IMR-90 (cell line): ENCODE measurements around the gene SNX30.

ENCODE experiments used
- BHLHE40 ChIP-seq: fragments of 150-350 bp; IDR thresholded peaks from 2 replicates; pipeline ENCODE4 v1.6.1; 2016; ENCODE audit warnings: mild to moderate bottlenecking, low read depth, low read length
- MXI1 ChIP-seq: IDR thresholded peaks from 2 replicates; pipeline ENCODE4 v1.6.1; 2012; ENCODE audit warnings: low read depth, mild to moderate bottlenecking, low read length, moderate library complexity, borderline replicate concordance
- NFE2L2 ChIP-seq: fragments of 150-350 bp; IDR thresholded peaks from 2 replicates; pipeline ENCODE4 v1.6.1; 2016; ENCODE audit warnings: low read depth, mild to moderate bottlenecking, low read length
- POLR2A ChIP-seq: IDR thresholded peaks from 2 replicates; pipeline ENCODE4 v1.6.1; 2012; ENCODE audit warnings: mild to moderate bottlenecking, low read depth, low read length
- RFX5 ChIP-seq: IDR thresholded peaks from 2 replicates; pipeline ENCODE4 v1.8.0; 2012; ENCODE audit warnings: low read depth, mild to moderate bottlenecking, low read length, moderate library complexity
- USF2 ChIP-seq: fragments of 150-350 bp; IDR thresholded peaks from 2 replicates; pipeline ENCODE4 v1.6.1; 2017; ENCODE audit warnings: mild to moderate bottlenecking, antibody characterized with exemption, low read length, low read depth
- TF ChIP-seq, protein P1 (sequence below): conservative IDR thresholded peaks from 2 replicates; pipeline ENCODE4 v1.5.1; 2012; ENCODE audit warnings: mild to moderate bottlenecking, low read depth, low read length, improper control_type of control experiment
- TF ChIP-seq, protein P2 (sequence below): fragments of 150-350 bp; IDR thresholded peaks from 2 replicates; pipeline ENCODE4 v1.6.1; 2016; ENCODE audit warnings: low read depth, mild to moderate bottlenecking, low read length, moderate library complexity, borderline replicate concordance

GRCh38 chr9:112866662-112867274 lies 116.2 kb downstream of the SNX30 start:
- TF ChIP-seq, protein P1, sequence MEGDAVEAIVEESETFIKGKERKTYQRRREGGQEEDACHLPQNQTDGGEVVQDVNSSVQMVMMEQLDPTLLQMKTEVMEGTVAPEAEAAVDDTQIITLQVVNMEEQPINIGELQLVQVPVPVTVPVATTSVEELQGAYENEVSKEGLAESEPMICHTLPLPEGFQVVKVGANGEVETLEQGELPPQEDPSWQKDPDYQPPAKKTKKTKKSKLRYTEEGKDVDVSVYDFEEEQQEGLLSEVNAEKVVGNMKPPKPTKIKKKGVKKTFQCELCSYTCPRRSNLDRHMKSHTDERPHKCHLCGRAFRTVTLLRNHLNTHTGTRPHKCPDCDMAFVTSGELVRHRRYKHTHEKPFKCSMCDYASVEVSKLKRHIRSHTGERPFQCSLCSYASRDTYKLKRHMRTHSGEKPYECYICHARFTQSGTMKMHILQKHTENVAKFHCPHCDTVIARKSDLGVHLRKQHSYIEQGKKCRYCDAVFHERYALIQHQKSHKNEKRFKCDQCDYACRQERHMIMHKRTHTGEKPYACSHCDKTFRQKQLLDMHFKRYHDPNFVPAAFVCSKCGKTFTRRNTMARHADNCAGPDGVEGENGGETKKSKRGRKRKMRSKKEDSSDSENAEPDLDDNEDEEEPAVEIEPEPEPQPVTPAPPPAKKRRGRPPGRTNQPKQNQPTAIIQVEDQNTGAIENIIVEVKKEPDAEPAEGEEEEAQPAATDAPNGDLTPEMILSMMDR, result no peak
- TF ChIP-seq MXI1 (no peak), RFX5 (no peak), BHLHE40 (no peak), POLR2A (no peak), USF2 (no peak), NFE2L2 (no peak)
- TF ChIP-seq, protein P2, sequence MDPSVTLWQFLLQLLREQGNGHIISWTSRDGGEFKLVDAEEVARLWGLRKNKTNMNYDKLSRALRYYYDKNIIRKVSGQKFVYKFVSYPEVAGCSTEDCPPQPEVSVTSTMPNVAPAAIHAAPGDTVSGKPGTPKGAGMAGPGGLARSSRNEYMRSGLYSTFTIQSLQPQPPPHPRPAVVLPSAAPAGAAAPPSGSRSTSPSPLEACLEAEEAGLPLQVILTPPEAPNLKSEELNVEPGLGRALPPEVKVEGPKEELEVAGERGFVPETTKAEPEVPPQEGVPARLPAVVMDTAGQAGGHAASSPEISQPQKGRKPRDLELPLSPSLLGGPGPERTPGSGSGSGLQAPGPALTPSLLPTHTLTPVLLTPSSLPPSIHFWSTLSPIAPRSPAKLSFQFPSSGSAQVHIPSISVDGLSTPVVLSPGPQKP, result no peak
